Activated CD8-positive, alpha-beta T cell treated with anti-CD3 and anti-CD28 coated beads for 36 hours (primary cell): ENCODE data around the gene NSD2. TPM values are rescaled to one million over a fixed set of nuclear protein-coding genes. Genes with fewer than 3 reads are reported as not detected.

ENCODE experiments used
- ATAC-seq: fragments of 200-7000 bp; cut with Tn5 transposase; one replicate; pipeline ENCODE4 v1.10.0; 2021; ENCODE audit warnings: mild to moderate bottlenecking, moderate library complexity
- CTCF ChIA-PET: fragments of 350-600 bp; sonication (Branson Sonifier 250); formaldehyde crosslinking; loops from one replicate; lab custom pipeline; 2021; ENCODE audit warnings: antibody characterized with exemption; lab: Charles Lee
- POLR2A ChIA-PET: fragments of 350-600 bp; sonication (Branson Sonifier 250); formaldehyde crosslinking; loops from one replicate; lab custom pipeline; 2021; ENCODE audit warnings: antibody characterized with exemption; lab: Charles Lee
- DNase-seq: peaks from one replicate; pipeline ENCODE4 v3.0.0-alpha.2; 2020
- H3K27ac Mint-ChIP-seq: one replicate; pipeline ENCODE4 v1.8.0; 2021; ENCODE audit warnings: mild to moderate bottlenecking, mixed read lengths
- H3K27me3 Mint-ChIP-seq: one replicate; pipeline ENCODE4 v1.8.0; 2021; ENCODE audit warnings: mixed read lengths
- H3K36me3 Mint-ChIP-seq: one replicate; pipeline ENCODE4 v1.8.0; 2021; ENCODE audit warnings: low read depth, mixed read lengths
- H3K4me1 Mint-ChIP-seq: one replicate; pipeline ENCODE4 v1.8.0; 2021; ENCODE audit warnings: low read depth, mixed read lengths
- H3K4me3 Mint-ChIP-seq: one replicate; pipeline ENCODE4 v1.8.0; 2021; ENCODE audit warnings: mild to moderate bottlenecking, moderate library complexity, mixed read lengths
- H3K9me3 Mint-ChIP-seq: one replicate; pipeline ENCODE4 v1.8.0; 2021; ENCODE audit warnings: mixed read lengths
- intact Hi-C: fragments of 100-400 bp; cut with micrococcal nuclease; formaldehyde crosslinking; loops from one replicate; pipeline ENCODE4 v1.10.0; 2022
- total RNA-seq, 2 experiments: library from RNA; stranded (reverse); gene quantifications; one replicate each; pipeline ENCODE4 v1.2.3, GENCODE V29; 2021
- TF ChIP-seq, protein P1 (sequence below): fragments of 200-600 bp; IDR thresholded peaks from one replicate; pipeline ENCODE4 v1.8.0; 2022; ENCODE audit warnings: antibody characterized with exemption, mild to moderate bottlenecking

NSD2 gene
- total RNA-seq, 2 experiments from 2014 or later = 219 TPM

DNA sequence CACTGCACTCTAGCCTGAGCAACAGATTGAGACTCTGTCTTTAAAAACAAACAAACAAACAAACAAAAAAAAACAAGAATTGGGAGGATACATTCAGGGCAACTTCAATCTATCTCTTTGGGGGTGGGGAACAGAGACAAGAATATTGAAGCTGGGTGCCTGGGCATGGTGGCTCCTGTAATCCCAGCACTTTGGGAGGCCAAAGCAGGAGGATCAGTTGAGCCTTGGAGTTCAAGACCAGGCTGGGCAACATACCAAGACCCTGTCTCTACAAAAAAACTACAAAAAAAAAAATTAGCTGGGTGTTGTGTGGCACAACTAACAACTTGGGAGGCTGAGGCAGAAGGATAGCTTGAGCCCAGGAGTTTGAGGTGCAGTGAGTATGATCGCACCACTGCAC is 16.4 kb upstream of the NSD2 start:
- H3K4me3 Mint-ChIP-seq = peak overlapping the region; percentile 76
- H3K36me3 Mint-ChIP-seq = peaks cover 13% of the 10 kb centered on the region
- TF ChIP-seq, protein P1, sequence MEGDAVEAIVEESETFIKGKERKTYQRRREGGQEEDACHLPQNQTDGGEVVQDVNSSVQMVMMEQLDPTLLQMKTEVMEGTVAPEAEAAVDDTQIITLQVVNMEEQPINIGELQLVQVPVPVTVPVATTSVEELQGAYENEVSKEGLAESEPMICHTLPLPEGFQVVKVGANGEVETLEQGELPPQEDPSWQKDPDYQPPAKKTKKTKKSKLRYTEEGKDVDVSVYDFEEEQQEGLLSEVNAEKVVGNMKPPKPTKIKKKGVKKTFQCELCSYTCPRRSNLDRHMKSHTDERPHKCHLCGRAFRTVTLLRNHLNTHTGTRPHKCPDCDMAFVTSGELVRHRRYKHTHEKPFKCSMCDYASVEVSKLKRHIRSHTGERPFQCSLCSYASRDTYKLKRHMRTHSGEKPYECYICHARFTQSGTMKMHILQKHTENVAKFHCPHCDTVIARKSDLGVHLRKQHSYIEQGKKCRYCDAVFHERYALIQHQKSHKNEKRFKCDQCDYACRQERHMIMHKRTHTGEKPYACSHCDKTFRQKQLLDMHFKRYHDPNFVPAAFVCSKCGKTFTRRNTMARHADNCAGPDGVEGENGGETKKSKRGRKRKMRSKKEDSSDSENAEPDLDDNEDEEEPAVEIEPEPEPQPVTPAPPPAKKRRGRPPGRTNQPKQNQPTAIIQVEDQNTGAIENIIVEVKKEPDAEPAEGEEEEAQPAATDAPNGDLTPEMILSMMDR = no peak
- ChIA-PET CTCF (interaction anchor here (4.2 kb wide), 1 partner anchor 44 kb away, joined by 20 read pairs; no protein-coding TSS in a partner anchor), POLR2A (interaction anchor here (0.7 to 3.0 kb wide), 10 partner anchors 8 to 155 kb away, joined by 3 to 37 read pairs (median 3); partner anchors contain the start of genes NSD2, SLBP, TACC3 and TMEM129)
- ATAC-seq (no peak), DNase-seq (no peak)
- intact Hi-C loops = loop anchor here (10.0 kb wide), 1 partner anchor 50 kb away; no protein-coding TSS in a partner anchor
- H3K4me1 Mint-ChIP-seq = peaks cover 45% of the 10 kb centered on the region
- H3K27ac Mint-ChIP-seq = peak overlapping the region; percentile 59
- H3K9me3 Mint-ChIP-seq = no peaks in the 10 kb centered on the region
- no peaks in the 10 kb centered on the region for H3K27me3 Mint-ChIP-seq

DNA sequence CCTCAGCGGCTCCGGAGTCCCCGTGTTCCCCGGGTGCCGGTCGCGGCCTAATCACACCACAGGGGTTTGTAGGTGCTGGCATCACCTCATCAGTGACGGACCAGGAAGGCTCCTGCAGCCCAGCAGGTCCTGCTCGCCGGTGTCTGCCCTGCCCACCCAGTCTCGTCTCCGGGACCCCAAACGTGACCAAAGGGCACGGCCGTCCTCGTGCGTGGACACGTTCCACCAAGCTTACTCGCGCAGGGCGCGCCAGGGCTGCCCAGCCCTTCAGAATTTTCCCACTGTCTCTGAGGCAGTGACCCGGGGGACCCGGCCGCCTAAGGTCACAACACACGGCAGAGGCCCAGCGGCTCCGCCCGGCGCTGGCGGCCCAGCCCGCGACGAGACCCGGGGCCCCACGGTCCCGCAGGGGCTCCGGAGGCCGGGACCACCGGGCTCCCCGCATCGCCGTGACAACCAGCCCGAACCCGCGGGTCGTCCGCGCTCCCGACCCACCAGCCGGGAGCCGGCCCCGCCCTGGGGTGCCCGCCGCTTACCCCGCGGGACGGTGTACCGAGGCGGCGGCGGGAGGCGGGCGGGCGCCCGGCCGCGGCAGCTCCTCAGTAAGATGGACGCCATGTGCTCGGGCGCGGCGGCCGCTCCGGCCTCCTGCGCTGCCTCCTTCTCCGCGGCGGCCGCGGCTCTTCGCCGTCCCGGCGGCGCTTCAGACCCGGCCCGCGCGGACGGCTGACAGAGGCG is 15.7 kb upstream of the NSD2 start:
- Mint-ChIP-seq H3K27me3 (no peaks in the 10 kb centered on the region), H3K9me3 (no peaks in the 10 kb centered on the region), H3K36me3 (peaks cover 13% of the 10 kb centered on the region), H3K4me1 (peaks cover 42% of the 10 kb centered on the region), H3K27ac (peak overlapping the region; percentile 59), H3K4me3 (peak overlapping the region; percentile 76)
- TF ChIP-seq, protein P1 = no peak
- CTCF ChIA-PET = interaction anchor here (1.0 to 4.2 kb wide), 2 partner anchors 15 to 44 kb away, joined by 5 to 20 read pairs; partner anchors contain the start of gene NSD2
- DNase-seq (peak; percentile 26), ATAC-seq (peak; percentile 14)
- POLR2A ChIA-PET = interaction anchor here (0.5 to 3.0 kb wide), 15 partner anchors 10 to 163 kb away, joined by 3 to 37 read pairs (median 3); partner anchors contain the start of genes NSD2, SLBP, TACC3 and TMEM129
- intact Hi-C loops = loop anchor here (10.0 kb wide), 1 partner anchor 49 kb away; no protein-coding TSS in a partner anchor

DNA sequence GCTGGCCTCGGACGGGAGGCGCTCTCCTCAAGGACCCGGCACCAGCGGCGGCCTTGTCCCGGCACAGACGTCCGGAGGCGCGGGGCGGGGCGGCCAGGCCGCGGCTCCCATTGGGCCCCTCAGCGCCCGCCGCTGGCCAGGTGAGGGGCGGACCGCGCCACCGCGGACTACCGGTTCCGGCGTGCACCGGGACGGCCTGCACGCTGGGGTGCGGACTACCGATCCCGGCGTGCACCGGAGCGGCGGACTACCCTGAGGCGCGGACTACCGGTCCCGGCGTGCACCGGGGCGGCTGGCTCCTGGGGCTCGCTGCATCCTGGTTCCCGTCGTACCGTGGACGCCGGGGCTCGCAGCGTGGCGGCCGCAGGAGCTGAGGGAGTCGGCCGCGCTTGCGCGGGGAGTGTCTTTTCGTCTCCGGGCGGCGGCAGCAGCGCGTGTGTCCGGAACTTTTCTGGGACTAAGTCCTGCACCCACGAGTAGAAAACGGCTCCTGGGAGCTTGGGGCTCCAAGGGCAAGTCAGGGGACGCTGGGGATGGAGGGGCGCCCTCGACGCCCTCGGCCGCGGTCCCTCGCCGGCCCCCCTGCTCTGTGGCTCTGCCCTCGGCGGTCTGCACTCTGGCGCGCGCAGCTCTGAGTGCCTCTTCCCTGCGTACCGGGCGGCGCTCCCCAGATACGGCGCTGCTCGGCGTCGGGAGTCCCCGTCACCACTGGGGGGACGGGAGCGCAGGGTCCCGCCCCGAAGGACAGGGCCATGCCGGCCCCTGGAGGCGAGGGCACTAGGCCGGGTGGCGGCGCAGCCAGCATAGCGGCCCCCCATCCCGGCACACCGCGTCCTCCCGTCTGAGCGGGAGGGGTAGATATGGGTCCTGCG is 14.9 kb upstream of the NSD2 start, which contains the start of gene LETM1:
LETM1 (minus strand) TSS at position 86 of the 872 bp plus-strand sequence. CDS start 206 bp downstream, outside the sequence.
- ChIA-PET POLR2A (interaction anchor here (0.7 to 3.0 kb wide), 10 partner anchors 12 to 560 kb away, joined by 3 to 37 read pairs (median 5); partner anchors contain the start of genes FGFR3, NSD2 and SLBP), CTCF (interaction anchor here (0.7 to 4.2 kb wide), 4 partner anchors 8 to 43 kb away, joined by 3 to 20 read pairs (median 4); partner anchors contain the start of gene NSD2)
- DNase-seq (peak; percentile 95), ATAC-seq (peak; percentile 97)
- Mint-ChIP-seq H3K4me3 (peak within 1 kb of the TSS; percentile 82), H3K4me1 (peaks cover 38% of the 10 kb centered on the region), H3K27me3 (no peaks in the 10 kb centered on the region), H3K9me3 (no peaks in the 10 kb centered on the region), H3K36me3 (peaks cover 13% of the 10 kb centered on the region), H3K27ac (peak within 1 kb of the TSS; percentile 75)
- TF ChIP-seq, protein P1 = peak; percentile 15
- intact Hi-C loops = loop anchor here (10.0 kb wide), 1 partner anchor 48 kb away; no protein-coding TSS in a partner anchor

DNA sequence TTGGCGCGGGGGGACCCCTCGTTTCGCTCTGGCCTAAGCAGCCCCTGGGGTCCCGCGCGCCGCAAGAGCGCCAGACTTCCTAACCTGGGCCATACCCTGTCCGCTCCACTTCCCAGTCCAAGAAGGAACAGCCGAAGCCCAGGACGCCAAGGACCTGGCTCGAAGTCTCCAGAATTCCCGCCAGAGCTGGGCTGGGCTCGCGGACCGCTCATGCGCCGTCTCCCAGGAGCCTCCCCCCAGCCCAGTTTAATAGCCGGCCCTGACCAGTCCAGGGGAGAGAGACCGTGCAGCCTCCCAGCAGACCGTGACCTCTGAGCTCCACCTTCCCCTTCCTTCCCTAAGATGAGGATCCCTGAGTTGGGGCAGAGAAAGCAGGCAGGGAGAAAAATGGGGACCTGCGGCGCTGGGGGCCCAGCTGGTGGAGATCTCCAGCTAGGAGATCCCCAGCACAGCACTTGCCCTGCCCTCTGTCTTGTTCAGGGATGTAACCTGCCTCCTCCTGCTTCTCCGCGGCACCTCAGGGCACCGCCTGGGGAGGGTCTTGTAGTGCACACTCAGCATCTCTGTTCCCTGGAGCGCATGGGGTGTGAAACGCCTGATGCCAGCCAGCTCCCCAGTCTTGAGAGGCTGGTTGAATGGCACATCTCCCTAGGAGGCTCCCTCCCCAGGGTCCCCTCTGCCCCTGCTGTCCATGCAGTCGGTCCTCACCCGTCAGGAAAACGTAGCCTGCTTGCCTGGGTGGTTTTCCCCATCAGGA is 14.1 kb upstream of the NSD2 start:
- Mint-ChIP-seq H3K9me3 (no peaks in the 10 kb centered on the region), H3K4me3 (peak overlapping the region; percentile 82), H3K27ac (peak overlapping the region; percentile 75), H3K4me1 (peaks cover 37% of the 10 kb centered on the region), H3K27me3 (no peaks in the 10 kb centered on the region), H3K36me3 (peaks cover 13% of the 10 kb centered on the region)
- intact Hi-C loops = loop anchor here (10.0 kb wide), 1 partner anchor 48 kb away; no protein-coding TSS in a partner anchor
- POLR2A ChIA-PET = interaction anchor here (0.8 to 3.0 kb wide), 7 partner anchors 11 to 559 kb away, joined by 3 to 37 read pairs (median 5); partner anchors contain the start of genes FGFR3, NSD2 and SLBP
- DNase-seq (no peak), ATAC-seq (no peak)
- CTCF ChIA-PET = interaction anchor here (0.7 to 4.2 kb wide), 3 partner anchors 7 to 42 kb away, joined by 3 to 20 read pairs (median 5); partner anchors contain the start of gene NSD2
- TF ChIP-seq, protein P1 = no peak
